Pulmonary artery endothelial cell (primary cell): ENCODE results near the gene GRM7. TPM values are rescaled to one million over a fixed set of nuclear protein-coding genes. Genes with fewer than 3 reads are reported as not detected.

Experiments used
- DNase-seq: peaks from one replicate; pipeline ENCODE4 v3.0.0-alpha.2; 2011; ENCODE audit warnings: low read depth, low spot score
- total RNA-seq: library from RNA; depleted of rRNA; stranded (reverse); fragments of >200 nt; gene quantifications from 2 replicates; pipeline ENCODE4 v1.2.3, GENCODE V29; 2014

GRM7 gene
- total RNA-seq, 1 donor from 2014 or later: not detected

GRCh38 chr3:7707187-7707586 is 846.3 kb downstream of the GRM7 start:
- peak; percentile 68 for DNase-seq

GRCh38 chr3:7709376-7710082 is 848.6 kb downstream of the GRM7 start:
- peak; percentile 78 for DNase-seq

- no peak for DNase-seq
These were observed 849.4 kb downstream of the GRM7 start for GRCh38 chr3:7710284-7710683.

GRCh38 chr3:7713724-7714123 is 852.8 kb downstream of the GRM7 start:
- no peak for DNase-seq

- no peak for DNase-seq
These were observed 859.9 kb downstream of the GRM7 start for GRCh38 chr3:7720649-7721297.

DNA sequence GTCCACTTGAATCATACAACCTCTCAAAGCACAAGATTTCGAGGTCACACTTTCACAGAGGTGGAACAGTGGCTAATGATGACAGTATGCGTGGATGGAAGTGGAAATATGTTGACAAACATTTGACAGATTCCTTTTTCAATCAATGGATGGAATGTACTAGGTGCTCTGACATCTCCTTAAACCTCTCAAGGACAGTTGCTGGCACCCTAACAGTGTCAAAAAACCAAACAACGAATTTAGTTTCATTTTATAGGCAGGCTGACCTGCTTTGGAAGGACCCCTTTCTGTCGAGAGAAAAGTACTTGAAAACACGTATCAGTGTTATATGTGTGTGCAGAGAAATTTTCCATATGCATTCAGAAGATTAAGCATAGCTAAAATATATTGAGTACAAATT is 861.0 kb downstream of the GRM7 start:
- no peak for DNase-seq

- no peak for DNase-seq
These were observed 867.9 kb downstream of the GRM7 start for GRCh38 chr3:7728566-7729519.

DNA sequence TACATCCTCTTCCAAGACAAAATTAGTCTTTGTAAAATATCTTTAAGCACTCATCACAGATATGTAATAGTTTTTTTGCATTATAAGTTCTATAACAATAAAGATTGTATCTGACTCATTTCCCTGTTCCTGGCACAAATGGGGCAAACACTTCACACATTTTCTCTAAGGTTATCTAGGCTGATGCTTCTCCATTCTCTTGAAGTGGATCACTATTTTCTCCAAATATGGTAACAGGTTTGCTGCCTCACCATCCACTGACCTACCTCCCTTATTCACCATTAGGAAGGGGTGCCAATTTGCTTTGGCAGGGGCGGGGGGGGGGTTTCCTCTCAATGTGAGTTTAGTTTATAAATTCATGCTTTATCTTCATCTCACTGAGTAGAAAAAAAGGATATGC is 873.0 kb downstream of the GRM7 start:
- DNase-seq: peak; percentile 77

DNA sequence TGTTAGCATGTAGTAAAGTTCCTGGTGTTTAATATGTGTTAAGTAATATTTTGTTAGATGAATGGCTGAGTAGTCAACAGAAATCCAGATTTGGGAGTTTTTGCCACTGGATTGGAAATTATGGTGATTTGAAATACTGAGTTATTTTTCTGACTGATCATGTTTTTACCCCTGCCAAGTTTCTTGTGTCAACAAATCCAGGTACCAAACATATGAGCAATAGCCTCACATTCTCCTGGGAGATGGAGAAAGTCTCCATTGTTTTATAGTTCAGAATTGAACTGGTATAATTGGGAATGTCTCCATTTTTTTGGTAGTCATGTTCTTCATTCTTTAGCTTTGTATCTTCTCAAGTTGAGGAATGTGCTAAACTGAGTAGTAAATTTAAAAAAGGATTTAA is 873.5 kb downstream of the GRM7 start:
- DNase-seq: no peak

DNA sequence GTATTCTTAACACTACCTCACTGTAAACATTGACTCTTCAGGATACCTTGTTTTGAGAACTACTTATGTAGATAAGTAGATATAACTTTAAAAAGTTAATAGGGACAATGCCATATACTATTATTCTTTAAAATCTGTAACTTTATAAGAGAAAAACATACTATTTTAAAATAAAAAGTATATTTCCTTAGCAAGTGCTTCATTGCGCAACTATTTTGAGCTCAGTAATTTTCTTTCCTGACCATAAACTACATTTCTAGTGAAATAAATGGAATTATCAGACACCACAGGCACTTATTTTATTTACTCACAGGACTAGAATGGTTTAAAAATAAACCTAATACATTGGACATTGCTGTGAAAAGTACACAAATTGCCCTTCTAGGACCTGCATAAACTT is 876.3 kb downstream of the GRM7 start:
- DNase-seq: no peak

- no peak for DNase-seq
These were observed 878.8 kb downstream of the GRM7 start for GRCh38 chr3:7739754-7740153.

DNA sequence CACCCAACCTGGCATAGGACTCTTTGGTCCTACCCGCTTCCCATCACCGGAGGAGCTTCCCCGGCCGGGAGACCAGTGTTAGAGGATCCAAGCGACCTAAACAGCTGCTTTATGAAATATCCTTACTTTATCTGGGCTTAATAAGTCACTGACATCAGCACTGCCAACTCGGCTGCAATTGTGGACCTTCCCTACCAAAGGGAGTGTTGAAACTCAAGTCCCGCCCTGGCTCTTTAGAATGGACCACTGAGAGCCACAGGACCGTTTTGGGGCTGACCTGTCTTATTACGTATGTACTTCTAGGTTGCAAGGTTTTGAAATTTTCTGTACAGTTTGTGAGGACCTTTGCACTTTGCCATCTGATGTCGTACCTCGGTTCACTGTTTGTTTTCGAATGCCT is 879.5 kb downstream of the GRM7 start:
- no peak for DNase-seq

DNA sequence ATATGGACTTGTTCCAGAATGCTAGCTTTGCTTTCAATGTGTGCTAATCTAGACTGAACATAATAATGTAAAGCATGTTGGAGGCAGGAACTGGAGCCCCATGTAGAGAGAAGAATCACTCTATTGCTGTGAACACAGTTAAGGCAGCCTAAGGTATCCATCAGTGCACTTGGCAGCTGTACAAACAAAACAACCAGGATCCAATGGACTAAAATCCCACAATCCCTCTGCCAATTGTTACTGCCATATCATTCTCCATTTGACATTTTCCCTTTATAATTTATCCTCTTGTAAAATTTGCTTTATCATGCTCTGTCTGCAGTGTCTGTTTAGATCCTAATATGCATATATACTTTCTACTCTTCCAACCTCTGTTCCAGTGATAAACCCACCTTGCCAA is 883.9 kb downstream of the GRM7 start:
- DNase-seq: no peak

DNA sequence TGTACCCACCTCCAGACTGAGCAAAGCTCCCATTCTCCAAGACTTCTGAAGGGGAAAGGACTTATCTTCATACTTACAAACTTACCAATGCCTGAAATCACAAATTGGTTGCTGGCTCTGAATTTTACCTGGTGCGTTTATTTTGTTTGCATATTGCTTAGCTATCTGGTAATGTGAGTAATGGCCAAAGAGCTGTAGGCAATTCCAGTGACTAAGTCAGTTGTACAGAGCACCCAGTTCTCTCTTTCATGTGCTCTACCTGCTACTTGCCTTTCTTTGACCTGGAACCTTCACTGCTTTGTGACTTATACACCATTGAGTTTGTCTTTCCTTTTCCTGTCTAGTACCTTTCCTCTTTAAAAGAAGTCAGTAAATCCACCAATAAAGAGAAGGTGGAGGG is 884.8 kb downstream of the GRM7 start:
- DNase-seq: no peak

GRCh38 chr3:7749931-7750695 is 889.2 kb downstream of the GRM7 start:
- no peak for DNase-seq

- DNase-seq: no peak
These were observed 891.1 kb downstream of the GRM7 start for GRCh38 chr3:7752005-7752404.

GRCh38 chr3:7754653-7755441 is 893.9 kb downstream of the GRM7 start:
- DNase-seq: no peak

- no peak for DNase-seq
These were observed 898.7 kb downstream of the GRM7 start for GRCh38 chr3:7759630-7760029.

DNA sequence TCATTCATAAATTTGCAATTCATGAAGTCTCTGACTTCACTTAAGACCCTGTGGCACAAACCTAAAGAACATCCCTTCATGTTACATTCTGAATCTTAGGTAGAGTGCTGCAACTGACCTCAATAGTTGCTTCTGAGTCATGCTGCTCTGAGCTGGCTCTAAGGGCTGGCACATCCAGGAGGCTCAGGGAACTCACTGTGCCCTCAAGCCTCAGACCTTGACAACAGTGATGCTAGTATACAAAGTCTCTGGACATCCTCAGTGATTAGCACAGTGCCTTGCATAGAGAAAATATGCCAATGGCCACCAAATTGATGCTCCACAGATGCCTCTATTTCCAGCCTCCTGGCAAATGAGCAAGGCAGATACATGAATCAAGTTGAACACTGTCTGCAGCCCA is 899.8 kb downstream of the GRM7 start:
- no peak for DNase-seq

DNA sequence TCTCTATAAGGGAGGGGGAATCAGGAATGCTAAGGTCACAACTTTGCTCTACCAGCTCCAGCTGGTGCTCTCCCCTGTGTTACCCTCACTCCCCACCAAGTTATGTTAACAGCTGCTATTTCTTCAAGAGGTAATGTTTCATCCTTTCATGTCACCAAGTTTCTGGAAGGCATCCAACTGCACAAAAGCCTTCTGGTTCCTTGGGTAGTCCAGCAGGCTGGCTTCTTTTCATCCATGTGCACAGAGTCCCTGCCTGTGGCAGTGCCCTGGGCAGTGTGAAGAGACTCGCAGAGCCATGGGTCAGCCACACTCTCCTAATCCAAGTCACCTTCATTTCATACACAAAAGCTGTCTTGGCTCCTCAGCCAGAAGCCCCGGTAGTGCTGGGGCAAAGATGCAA is 903.2 kb downstream of the GRM7 start:
- DNase-seq: no peak

DNA sequence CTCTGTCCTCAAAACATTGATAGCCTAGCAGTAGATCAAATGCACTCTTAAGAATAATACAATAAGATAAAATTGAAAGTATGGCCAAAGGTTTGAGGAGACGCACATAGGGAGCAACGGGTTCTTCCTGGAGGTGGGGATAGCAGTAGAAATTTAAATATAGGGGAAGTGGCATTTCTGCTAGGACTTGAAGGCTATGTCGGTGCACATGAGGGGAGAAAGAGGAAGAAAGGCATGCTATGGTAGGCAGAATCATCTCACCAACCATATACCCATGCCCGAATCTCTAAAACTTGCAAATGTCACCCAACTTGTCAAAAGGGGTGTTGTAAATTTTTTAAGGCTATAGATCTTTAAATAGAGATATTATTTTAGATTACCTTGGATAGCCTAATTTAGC is 905.6 kb downstream of the GRM7 start:
- no peak for DNase-seq
